Stimulated activated CD8-positive, alpha-beta memory T cell treated with anti-CD3 and anti-CD28 coated beads, Interleukin-12 subunit alpha, Interleukin-12 subunit beta, amount 100 ng/mL, for 1 hour (primary cell): ENCODE data around the gene SLCO1B1.
"Not testable (repeated sequence)": the region's sequence is repeated elsewhere in the genome, so short reads cannot be mapped to it uniquely, and the experiment has no call there.

Experiments
- DNase-seq: peaks from one replicate; pipeline ENCODE4 v3.0.0-alpha.2; 2020; ENCODE audit warnings: low read depth

SLCO1B1 gene, protein sequence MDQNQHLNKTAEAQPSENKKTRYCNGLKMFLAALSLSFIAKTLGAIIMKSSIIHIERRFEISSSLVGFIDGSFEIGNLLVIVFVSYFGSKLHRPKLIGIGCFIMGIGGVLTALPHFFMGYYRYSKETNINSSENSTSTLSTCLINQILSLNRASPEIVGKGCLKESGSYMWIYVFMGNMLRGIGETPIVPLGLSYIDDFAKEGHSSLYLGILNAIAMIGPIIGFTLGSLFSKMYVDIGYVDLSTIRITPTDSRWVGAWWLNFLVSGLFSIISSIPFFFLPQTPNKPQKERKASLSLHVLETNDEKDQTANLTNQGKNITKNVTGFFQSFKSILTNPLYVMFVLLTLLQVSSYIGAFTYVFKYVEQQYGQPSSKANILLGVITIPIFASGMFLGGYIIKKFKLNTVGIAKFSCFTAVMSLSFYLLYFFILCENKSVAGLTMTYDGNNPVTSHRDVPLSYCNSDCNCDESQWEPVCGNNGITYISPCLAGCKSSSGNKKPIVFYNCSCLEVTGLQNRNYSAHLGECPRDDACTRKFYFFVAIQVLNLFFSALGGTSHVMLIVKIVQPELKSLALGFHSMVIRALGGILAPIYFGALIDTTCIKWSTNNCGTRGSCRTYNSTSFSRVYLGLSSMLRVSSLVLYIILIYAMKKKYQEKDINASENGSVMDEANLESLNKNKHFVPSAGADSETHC

DNA sequence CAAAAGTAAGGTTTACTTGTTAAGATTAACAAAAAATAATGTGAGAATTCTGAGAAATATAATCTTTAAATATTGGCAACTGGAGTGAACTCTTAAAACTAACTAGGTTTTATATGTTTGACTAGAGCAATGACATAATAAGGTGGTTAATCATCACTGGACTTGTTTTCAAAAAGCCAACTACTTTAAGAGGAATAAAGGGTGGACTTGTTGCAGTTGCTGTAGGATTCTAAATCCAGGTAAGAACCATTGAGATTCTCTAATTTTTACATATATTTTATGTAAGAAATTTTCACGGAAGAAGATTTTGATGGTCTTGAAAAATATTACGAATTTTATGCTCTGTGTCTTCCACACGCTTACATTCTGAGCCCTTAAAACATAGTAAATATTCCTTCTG, at the start of gene SLCO1B1:
Gene SLCO1B1, plus strand, starts transcription at position 197 of the 400 bp plus-strand sequence. CDS start 10,381 bp downstream, outside the sequence.
- no peak for DNase-seq

DNA sequence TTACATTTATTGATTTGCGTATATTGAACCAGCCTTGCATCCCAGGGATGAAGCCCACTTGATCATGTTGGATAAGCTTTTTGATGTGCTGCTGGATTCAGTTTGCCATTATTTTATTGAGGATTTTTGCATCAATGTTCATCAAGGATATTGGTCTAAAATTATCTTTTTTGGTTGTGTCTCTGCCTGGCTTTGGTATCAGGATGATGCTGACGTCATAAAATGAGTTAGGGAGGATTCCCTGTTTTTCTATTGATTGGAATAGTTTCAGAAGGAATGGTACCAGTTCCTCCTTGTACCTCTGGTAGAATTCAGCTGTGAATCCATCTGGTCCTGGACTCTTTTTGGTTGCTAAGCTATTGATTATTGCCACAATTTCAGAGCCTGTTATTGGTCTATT, 46.2 kb upstream of the SLCO1B1 start:
- not testable (repeated sequence) for DNase-seq

DNA sequence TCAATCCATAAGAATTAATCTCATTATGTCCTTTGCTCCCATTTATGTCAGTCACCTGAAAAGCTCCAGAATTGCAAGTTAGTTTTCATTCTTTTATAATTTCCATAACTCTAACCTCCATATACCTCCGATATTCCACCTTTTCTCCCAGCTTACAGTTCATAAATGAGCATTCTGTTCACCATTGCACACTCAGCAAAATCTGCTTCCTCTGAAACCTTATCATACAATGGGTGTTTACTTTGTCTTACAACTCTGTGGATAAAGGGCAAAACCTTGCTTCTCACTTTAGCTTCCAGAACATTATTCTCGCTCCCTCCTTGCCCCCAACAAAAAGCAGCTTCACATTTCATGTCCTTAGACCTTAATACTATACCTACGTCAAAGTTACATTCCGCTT, 19.3 kb upstream of the SLCO1B1 start:
- no peak for DNase-seq

DNA sequence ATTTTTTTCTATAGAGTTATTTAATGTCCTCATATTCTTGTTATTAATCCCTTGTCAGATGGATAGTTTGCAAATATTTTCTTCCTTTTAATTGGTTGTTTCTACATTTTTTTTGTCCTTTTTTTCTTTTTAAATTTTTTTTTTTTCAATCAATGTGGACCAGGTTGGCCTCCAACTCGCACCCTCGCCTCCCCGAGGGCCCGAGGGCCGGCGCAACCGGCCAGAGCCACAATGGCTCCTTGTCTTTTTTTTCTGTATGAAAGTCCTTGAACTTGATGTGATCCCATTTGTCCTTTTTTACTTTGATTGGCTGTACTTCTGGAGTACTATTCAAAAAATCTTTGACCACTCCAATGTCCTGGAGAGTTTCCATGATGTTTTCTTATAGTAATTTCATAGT, 17.7 kb upstream of the SLCO1B1 start:
- DNase-seq, result no peak

DNA sequence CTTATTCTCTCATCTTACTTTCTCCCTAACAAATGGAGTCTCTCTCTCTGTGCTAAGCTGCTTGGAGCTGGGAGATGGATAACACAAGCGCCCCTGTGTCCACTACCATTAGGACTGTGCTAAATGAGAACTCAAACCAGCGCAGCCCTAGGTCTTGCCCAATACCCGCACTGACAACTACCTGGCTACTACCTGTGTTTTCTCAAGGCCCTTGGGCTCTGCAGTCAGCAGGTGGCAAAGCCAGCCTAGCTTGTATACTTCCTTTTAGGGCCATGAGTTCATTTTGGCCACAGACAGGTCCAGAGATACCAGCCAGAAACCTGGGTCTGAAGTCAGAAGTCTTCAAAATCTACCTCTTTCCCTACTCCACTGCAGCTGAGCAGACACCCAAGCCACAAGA, 13.0 kb upstream of the SLCO1B1 start:
- no peak for DNase-seq

DNA sequence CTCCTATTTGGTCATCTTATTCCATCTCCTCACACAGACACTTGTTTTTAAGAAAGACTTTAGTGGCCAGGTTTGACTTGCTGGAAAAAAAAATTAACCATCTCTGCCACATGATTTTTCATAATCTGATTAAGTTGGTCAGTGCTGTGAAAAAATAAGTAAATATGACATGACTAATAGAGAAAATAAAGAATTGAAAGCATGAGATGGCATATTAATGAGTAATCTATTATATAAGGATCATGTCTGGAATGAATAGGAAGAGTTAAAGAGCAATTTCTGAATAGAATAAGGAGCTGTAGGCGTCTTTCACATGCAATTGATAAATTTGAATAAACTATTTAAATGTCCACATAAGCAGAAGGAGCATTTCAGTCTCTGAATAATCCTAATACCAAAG, 12.2 kb upstream of the SLCO1B1 start:
- no peak for DNase-seq

DNA sequence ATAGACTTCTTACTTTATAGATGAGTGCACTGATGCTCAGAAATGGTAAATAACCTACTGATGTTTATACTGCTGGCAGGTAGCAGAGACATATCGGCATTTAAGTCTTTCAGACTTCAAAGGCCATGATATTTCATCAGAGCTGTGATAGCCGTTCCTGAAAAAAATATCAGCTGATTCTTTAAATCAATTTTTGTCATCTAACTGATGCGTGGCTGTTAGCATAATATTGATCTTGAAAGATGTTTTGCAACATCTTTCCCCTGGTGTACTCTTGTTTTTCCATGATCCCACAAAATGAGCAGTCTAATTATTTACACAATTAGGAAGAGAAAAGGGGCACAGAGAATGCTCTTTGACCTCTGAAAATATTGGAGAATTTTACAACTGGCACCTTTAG, 1.6 kb upstream of the SLCO1B1 start:
- no peak for DNase-seq

DNA sequence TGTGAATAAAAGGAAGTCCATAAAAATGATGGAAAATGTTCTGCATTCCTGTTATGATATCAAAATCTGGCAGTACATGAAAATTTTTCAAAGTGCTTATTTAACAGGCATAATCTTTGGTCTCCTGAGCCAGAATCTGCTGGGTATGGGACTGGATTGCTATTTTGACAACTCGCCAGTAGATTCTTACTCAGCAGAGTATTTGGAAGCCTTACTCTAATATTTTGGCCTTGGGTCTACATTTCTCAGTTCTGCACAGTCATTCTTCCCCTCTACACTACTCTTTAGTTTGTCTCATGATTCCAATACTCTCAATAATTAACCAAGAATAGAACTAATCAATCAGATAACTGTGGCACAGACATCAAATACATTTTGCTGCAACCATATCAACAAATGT, 1.1 kb upstream of the SLCO1B1 start:
- no peak for DNase-seq

DNA sequence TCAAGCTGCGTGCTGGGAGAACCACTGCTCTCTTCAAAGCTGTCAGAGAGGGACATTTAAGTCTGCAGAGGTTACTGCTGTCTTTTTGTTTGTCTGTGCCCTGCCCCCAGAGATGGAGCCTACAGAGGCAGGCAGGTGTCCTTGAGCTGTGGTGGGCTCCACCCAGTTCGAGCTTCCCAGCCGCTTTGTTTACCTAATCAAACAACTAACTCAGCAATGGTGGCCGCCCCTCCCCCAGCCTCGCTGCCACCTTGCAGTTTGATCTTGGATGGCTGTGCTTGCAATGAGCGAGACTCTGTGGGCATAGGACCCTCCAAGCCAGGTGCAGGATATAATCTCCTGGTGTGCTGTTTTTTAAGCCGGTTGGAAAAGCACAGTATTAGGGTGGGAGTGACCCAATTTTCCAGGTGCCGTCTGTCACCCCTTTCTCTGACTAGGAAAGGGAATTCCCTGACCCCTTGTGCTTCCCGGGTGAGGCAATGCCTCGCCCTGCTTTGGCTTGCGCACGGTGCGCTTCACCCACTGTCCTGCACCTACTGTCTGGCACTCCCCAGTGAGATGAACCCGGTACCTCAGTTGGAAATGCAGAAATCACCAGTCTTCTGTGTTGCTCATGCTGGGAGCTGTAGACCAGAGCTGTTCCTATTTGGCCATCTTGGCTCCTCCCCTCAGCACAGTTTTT, 6.5 kb downstream of the SLCO1B1 start:
- DNase-seq, result not testable (repeated sequence)

DNA sequence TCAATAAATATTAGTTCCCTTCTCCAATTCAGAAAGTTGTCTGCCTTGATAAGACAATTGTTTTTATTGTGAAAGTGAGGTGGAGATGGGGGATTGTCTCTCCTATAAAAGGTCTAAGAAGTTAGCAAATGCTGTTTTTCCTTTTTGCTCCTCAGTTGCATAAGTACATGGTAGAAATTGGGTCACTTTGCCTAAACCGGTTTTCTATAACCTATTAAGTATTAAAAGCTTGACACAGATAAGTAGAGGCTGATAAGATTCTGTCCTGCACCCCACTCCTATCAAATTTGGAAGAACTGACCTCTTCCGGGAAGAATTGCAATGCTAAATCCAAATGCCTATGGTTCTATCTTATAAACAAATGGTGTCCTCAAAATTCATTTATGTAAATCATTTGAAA, 7.0 kb downstream of the SLCO1B1 start:
- no peak for DNase-seq

DNA sequence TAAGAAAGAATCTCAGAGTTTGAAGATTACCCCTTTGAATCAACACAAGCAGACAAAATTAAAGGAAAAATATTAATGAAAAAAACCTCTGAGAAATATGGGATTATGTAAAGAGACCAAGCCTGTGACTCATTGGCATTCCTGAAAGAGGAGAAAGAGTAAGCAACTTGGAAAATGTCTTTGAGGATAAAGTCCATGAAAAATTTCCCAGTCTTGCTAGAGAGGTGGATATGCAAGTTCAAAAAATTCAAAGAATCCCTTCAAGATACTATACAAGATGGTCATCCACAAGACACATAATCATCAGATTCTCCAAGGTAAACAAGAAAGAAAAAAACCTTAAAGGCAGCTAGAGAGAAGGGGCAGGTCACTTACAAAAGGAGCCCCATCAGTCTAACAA, 13.3 kb downstream of the SLCO1B1 start:
- no peak for DNase-seq

DNA sequence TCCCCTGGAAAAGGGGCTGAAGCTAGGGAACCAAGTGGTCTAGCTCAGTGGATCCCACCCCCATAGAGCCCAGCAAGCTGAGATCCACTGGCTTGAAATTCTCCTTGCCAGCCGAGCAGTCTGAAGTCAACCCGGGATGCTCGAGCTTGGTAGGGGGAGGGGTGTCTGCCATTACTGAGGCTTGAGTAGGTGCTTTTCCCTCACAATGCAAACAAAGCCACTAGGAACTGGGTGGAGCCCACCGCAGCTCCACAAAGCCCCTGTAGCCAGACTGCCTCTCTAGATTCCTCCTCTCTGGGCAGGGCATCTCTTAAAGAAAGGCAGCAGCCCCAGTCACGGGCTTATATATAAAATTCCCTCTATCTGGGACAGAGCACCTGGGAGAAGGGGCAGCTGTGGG, 18.9 kb downstream of the SLCO1B1 start:
- not testable (repeated sequence) for DNase-seq

DNA sequence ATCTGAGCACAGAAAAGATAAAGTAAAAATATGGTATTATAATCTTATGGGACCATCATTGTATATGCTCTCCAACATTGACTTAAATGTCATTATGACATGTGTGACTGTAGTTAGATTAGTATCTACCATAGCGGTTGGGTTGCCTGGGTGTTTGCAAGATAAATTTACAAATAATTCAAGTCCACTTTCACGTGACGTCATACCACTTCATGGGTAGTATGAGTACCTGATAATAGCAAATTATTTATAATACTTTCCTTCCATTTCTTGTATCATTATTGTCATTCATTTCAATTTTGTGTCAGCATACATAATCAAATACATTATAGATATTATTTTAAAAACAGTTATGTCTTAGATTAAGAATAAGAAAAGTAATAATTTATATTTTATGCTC, 20.2 kb downstream of the SLCO1B1 start:
- DNase-seq, result no peak

DNA sequence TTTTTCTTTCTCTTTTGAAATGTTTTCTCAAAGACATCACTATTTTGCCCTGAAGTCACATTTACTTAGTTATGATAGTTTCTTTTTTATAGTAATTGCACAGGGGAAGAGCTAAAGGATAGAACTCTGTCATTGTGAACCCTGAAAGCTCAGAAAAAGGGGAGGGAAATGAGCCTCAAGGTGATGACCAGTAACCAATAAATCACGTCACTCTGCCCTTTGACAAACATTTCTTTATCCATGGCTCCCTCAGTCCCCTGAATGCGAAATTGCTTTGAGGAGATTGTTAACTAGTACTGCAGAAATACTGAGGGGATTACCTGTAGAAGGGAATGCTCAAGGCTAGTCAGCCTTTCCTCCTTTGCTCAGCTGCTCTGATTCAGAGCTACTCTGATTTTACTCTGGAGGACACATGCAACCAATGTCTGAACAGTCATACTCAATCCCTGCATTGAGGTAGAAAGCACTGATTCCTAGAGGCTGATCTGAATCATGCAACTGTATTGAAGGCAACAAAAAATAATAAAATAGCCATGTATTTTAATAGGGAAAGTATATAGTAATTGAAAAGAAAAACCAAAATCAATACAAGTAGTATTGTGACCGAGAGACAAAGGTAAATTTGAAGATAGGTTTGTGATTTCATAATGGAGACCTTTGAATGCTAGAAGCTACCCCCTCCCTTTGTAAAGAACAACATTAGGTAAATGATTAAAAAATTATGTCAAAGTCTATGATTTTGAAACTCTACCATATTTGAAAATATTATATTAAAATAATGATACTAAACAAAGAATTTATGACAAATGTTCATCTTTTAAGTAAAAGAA, 24.7 kb downstream of the SLCO1B1 start:
- no peak for DNase-seq

DNA sequence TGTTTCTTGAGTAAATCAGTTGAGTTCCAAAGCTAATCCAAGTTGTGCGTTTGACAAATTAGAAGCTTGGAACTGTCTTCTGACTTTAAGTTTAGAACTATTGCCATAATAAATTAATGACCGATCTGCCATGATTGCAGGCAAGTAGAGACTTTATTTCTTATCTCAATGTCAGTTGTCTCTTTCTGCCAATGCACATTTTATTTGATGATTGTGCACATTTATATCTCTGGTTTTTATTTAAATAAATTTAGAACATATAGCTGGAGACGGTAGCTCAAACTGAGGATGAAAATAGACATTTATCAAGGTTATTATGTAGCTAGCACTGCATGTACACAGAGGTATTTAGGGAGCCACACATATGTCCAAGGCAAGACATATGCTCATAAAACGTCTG, 34.1 kb downstream of the SLCO1B1 start:
- DNase-seq, result no peak

DNA sequence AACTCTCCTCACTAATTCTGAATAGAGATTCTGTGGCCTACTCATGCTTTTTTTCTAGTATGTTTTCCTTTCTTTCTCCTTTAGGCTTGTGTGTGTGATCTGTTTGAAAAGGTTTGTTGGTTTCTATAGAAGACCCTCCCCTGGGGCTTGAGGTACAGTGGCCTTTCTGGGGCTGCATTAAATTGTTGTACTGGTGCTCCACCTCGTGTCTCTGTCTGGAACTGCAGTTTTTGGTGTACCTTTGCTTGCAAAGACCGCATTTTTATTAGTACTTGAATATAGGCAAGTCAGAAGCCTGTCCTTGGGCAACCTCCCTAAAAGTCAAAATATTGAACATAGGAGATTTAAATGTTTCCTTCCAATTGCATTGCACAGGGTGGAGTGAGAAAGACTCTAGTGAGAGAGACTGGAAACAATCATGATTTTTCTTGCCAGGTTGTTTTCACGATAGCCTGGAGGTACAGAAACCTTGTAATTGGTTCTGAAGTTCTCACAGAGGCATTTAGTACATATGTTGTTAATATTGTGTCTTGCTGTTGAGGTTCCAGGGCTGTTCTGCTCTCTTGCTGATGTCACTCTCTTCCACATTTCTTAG, 39.0 kb downstream of the SLCO1B1 start:
- DNase-seq, result no peak

DNA sequence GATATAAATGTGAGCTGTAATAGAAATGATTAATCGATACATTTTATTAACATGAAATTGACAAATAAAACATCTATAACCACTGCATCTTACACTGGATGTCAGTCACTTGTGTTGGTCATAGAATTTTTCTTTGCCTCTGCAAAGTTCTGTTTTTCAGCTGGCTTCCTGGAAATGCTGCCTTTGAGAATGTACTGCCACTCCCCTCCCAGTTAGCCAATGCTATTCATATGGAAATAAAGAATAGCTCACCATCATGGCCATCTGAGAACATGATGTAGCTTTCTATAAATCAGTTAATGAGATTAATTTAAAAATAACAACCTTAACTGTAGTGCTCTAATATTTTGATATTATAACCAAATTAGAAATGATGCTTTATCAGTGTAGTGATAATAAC, 41.1 kb downstream of the SLCO1B1 start:
- no peak for DNase-seq

DNA sequence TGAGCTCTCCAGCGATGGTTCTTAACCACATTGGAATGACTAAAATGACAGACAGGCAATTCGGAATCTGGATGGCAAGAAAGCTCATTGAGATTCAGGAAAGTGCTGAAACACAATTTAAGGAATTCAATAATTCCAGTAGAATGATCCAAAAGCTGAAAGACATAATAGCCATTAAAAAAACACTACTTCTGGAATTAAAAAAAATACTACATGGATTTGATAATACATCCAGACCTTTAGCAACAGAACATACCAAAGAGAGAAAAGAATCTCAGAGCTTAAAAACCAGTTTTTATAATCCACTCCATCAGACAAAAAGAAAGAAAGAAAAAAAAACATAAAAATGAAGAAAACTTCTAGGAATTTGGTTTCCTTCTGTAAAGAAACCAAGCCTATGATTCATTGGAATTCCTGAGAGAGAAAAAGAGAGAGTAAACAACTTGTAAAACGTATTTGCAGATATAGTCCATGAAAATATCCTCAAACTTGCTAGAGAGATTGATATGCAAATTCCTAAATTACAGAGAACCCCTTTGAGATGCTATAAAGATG, 52.8 kb downstream of the SLCO1B1 start:
- DNase-seq, result no peak

DNA sequence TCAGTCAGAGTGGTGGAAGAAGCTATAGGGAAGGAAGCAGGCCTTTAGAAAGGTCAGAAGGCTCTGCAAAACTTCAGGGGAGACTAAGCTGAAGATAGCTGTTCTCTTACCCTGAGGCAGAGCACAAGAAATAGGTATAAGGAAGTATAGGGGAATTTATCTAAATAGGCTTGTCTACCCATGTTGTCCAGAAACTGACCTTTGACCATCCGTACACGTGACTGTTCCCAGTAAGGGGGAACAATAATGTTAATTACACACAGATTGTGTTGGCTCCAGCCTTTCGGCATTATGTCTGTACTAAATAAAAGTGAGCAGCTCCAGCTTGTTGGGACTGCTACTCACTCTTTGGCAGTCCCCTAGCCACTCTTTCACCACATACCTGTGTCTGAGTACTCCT, 59.0 kb downstream of the SLCO1B1 start:
- no peak for DNase-seq

DNA sequence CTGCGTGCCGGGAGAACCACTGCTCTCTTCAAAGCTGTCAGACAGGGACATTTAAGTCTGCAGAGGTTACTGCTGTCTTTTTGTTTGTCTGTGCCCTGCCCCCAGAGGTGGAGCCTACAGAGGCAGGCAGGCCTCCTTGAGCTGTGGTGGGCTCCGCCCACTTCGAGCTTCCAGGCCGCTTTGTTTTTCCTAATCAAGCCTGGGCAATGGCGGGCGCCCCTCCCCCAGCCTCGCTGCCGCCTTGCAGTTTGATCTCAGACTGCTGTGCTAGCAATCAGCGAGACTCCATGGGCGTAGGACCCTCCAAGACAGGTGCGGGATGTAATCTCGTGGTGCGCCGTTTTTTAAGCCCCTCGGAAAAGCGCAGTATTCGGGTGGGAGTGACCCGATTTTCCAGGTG, 83.4 kb downstream of the SLCO1B1 start:
- not testable (repeated sequence) for DNase-seq

DNA sequence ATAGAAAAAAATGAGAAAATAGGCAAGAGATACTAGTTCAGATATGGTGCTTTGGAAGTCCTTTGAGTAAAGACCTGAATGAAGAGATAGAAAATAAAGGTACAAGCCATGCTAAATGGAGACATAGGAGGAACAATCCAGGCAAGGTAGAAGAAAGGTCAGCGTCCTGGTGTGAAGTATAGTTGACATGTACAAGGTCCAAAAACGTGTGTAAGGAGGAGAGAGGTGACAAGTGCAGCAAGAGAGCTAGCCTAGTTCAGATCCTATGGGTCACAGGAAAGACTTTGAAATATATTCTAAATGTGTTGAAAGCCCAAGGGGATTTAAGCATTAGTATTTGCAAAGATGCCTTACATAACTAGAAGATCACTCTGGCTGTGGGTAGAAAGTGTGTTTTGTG, 88.2 kb downstream of the SLCO1B1 start:
- no peak for DNase-seq
